Fibroblast of gingiva (primary cell): ENCODE data around the gene RHOJ.
"Not testable (repeated sequence)": the region's sequence is repeated elsewhere in the genome, so short reads cannot be mapped to it uniquely, and the experiment has no call there.

ENCODE experiments used
- DNase-seq: peaks from one replicate; pipeline ENCODE4 v3.0.0-alpha.2; 2011; ENCODE audit warnings: low read depth

RHOJ gene

DNA sequence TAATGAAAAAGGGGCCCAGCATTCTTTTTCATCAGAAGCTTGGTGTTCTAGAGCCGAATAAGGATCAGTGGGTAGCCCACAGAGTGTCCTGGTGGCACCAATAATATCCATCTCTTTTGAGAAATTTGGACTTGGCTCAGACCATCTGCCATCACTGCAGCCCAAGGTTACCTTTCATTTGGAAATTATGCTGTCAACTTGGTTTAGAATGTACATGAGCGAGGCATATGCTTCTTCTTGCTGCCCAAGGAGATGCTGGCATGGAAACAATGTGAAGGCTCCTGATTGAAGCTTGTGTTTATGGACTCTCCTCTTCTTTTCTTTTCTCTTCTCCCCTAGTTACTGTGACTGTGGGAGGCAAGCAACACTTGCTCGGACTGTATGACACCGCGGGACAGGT, 64.5 kb downstream of the RHOJ start:
- no peak for DNase-seq

DNA sequence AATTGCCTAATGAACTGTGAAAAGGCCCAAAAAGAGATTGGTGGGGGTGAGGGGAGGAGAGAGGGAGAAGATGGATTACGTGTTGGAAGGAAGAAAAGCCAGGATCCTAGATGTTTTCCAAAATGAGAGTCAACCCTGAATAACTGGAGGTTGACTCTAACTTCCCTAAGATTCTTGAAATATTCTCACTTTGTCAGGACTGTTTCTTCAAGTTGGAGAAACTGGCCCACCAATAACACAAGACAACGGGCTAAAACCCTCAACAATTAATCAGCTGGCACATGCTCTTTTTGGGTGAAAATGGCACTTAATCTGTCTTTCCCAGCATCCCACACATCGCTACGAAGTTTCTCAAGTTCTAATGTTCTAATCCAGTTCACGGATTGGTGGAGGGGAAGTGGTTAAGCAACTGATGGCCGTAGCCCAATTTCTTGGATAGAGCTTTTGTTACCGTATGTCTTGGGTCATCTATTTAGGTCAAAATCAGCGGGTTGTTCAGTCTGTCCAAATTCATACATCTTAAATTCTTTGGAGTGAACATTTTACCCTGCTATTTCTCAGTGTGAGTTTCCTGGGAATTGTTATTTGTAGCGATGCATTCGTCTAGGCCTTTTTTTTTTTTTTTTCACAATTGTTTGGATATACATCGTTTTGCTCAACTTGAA, 65.5 kb downstream of the RHOJ start:
- DNase-seq: no peak

DNA sequence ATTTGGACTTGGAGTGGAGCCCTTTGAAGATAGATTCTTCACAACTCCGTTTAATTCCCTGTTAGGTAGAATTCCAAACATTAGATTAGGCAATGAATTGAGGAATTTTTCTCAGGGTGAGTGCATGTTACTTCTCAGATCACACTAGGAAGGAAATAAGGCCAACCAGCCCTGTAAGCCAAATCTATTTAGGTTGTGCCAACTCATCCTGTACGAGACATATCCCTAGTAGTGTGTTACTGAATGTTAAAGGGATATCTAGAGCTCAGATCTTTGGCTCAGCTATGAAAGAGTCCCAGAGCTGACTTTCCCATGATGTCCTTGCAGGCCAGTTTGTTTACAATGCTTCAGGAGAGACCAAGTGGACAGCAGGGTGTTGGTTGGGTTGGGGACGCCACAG, 68.9 kb downstream of the RHOJ start:
- DNase-seq: no peak

DNA sequence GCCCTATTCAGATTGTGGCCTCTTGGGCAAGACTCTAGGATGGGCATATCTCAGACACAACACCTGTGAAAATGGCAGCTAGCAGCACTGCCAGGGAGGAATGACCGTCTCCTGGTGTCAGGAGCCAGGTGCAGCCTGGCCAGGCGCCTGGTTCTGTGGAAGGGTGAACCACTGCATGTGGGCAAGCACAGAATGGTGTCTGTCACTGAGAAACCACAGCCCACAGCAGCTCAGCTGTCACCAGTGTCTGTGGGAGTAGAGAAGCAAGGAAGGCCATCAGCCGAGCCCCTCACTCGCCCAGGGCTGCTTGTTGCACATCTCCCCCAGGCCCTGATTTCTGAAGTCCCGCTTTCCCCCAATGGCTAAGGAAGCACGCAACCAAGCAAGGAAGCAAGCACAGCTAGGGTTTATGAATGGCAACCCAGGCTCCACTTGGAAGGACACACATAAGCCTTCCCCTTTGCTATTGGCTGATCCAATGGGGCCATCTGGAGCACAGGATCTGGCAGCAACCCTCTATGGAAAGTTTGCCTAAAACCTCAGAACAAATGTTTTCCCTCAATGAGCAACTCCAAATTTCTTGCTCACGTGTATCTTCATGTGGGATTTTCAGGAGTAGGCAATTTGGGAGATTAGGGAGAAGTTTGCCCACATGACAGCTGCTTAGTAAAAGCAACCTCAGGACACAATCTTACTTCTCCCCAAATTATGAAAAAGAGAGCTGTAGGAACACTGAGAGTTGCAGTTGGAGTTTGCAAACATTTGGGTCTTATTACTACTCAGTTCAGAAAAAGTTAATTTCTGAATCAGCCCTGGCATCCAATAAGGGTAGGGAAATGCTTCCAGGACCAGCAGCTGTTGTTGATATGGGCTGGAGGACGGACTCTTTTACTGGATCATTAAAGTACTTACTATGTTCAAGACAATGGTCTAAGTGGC, 69.7 kb downstream of the RHOJ start:
- DNase-seq: no peak

DNA sequence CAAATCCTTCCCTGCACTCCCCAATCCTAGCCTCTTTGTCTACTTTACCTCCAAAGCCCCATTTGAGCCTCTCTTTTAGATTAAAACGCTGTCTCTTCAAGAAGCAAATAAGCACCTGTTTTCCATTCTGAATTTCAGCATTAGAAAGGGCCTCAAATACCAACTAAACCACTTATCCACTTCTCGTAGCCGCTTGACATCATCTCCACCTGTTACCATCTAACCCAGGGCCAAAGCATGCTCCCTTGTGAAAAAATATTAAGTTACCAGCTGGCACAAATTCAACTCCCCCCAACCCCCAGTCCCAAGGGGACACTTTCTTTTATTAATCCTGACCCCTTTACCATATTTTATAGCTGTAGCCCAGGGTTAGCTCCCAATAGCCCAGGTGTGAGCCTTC, 71.4 kb downstream of the RHOJ start:
- no peak for DNase-seq

DNA sequence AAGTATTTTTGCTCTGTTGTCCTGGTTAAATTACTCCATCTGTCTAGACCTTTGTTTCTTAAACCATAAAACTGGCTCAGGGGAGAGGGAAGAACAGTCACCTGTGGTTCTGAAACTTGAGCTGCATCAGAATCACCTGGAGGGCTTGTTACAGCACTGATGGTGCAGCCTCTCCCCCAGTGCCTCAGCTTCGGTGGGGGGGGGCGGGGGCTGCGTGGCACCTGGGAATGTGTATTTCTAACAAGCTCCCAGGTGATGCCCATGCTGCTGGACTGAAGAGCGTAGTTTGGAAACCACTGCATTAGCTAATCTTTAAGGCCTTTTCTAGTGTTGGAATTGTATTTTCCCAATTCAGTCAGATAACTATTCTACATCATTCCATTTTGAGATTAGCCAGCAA, 71.8 kb downstream of the RHOJ start:
- no peak for DNase-seq

DNA sequence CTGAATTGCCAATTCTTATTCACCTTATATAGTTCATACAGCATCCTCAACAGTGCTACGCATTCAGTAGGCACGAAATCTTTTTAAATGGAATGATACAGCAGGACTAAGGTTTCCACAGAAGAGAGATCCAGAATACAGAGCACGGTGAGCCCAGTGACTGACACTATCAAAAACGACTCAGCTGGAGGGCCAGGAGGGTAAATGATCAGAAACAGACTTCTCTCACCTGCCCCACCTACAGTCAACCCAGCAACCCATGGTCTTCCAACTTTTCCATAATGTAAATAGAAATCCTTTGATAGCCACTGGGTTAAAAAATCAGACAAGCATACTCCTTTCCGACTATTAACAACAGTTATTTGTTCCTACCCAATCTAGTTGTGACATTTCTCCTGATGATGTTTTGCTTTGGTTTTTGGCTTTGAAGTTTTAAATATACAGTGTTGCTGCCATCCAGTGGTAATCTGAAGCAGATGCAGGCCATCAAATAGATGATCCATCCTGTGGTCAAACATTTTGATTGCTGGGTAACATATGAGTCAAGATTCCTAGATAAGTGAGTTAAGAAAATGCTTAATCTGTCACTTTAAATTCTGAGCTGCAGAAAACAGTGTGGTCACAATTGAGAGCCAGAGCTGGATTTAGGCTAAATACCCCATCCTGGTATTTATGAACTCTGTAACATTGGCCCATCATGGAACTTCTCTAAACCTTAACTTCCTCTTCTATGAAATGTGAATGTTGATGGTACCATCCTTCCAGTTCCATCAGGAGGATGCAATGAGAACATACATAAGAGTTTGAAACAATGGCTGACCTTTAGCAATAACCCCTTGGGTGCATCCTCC, 72.5 kb downstream of the RHOJ start:
- peak; percentile 26 for DNase-seq

DNA sequence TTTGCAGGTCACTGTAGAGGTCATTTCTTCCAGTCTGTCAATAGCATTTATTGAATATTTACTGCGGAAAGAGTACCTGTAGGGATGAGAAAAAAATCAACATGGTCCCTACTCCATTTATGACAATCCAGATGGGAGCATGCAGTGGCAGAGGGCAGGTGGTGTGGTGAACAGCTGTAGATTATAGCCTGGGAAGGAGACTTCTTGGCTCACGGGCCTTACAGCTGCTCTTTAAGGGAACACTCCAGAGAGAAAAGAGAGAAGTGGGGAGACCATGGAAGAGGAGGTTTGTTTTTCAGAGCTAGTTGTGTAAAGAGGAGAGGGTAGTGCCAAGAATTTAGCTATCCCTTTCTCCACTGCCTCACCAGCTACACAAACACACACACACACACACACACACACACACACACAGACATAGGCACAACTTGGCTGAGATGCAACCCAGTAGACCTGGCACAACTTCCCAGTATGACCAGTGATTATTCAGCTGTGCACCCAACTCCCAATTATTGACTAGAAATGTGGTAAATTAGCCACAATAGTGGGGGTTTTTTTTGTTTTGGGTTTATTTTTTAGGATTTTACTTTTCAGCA, 73.4 kb downstream of the RHOJ start:
- no peak for DNase-seq

DNA sequence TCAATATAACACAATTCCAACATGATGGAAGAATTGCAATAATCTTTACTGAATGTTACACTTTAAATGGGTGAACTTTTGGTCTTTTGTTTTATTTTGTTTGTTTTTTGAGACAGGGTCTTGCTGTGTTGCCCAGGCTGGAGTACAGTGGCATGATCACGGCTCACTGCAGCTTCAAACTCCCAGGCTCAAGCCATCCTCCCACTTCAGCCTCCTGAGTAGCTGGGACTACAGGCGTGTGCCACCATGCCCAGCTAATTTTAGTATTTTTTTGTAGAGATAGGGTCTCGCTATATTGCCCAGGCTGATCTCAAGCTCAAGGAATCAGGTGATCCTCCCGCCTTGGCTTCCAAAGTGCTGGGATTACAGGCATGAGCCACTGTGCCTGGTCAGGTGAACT, 75.7 kb downstream of the RHOJ start:
- DNase-seq: not testable (repeated sequence)

DNA sequence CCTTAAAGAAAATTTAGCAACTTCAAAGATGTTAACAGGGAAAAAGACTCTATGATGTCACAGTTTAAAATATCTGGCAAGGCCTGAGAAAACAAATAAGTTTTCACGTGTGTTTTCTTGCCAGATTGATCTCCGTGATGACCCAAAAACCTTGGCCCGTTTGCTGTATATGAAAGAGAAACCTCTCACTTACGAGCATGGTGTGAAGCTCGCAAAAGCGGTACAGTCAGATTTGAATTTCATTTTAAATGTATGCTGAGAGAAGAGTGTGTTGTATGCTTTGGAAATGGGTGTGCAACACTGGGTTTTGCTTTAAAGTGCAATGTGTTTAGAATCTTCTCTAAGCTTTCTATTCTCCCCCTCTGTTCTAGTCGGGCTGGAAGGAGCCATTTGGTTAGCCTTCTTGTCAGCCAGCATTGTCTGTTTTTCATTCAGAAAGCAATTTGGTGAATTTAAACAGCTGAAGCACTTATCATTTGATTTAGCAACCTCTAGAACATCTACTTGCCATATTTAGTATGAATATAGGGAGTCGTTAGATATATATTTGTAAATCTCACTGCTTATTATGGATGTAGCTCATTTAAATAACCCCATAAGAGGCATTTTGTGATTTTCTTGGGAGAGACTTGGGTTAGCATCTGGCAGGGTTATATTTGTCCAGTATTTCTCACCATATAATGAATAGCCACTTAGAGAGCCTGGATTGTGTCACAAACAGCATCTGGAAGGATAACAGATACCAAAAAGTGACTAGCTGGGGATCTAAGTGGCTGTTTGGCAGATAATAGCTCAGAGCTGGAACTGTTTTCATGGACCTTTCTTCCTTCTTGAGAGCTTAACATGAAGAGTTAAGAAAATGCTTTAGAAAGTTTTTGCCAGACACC, 79.0 kb downstream of the RHOJ start:
- no peak for DNase-seq

DNA sequence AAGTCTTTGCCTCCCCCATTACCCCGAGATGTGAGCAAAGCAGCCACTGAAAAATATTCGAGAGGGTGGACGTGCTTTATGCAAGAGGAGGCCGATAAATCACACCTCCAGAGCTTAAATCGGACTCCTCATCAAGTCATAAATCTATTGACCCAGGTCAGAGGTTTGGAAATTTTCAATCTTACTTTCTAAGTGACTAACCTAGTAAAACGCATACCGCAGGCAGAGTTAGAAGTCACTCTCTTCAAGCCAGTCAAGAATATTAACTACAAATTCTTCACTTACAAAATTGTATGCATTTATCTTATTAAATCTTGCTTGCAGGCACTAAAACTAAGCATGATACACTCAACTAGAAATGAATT, 79.6 kb downstream of the RHOJ start:
- no peak for DNase-seq

DNA sequence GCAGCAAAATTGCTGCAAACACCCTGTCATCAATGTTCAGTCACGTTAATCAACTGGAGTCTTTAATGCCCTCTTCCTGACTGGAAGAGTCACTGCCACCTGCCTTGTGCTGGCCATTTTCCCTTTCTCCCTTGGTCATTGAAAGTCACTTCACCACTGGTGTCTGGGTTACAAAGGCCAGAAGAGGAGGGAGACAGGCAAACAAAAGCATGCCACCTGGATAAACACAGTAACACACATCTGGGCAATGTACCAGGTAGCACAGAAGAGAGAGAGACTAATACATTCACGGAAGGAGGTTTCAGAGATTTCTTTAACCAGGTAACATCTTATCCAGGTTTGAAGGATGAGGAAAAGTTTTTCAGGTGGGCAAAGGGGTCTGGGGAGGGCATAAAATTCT, 81.8 kb downstream of the RHOJ start:
- no peak for DNase-seq

DNA sequence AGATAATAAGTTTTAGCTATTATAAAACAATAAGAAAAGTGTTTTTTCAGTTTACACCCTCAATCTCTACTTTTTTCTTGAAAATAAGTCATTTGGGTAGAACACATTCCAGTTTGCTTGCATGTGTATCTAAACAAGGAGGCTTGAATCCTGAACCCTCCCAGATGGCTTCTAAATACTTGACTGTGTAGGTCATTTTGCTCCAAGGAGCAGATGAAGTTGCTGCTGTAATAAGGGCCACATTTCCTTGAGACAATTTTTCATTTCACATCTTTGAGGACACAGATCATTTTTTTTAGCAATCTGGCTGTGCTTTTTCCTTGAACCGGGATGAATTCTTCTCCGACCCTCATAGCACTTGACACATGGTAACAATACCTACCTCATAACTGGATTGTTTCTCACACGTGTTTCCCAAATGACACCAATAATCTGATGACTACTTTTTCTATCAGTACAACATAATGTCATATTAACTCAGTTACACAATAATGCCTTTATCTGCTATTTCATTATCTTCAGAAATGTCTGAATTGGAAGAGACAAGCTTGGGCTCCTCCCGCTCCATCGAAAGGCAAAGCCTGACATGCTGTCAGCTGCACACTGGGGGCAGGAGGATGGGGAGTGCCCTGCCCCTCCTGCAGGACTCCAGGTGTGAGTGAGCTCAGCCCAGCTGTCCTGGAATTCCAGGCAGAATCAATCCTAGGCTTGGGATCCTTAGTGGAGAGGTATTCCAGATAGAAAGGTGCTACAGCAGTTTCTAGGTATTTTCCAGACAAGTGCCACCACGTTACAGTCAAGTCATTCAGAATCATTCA, 83.6 kb downstream of the RHOJ start:
- no peak for DNase-seq

DNA sequence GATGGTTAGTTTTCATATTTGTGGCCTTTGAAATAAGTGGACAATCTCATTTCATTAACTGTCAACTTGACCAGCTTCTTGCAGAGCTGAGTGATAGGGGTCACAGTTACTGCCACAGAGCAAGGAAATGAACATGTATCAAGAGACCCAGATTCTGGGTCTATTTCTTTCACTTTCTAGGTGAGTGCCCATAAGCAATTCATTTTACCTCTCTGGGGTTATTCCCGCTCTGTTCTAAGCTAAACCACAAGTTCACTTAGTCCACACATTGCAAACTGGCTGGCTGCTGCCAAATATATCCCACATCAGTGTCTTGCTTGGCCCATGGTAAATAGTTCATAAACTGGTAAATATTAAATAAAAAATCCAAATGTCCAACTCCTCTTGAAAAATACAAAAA, 84.6 kb downstream of the RHOJ start:
- DNase-seq: no peak

DNA sequence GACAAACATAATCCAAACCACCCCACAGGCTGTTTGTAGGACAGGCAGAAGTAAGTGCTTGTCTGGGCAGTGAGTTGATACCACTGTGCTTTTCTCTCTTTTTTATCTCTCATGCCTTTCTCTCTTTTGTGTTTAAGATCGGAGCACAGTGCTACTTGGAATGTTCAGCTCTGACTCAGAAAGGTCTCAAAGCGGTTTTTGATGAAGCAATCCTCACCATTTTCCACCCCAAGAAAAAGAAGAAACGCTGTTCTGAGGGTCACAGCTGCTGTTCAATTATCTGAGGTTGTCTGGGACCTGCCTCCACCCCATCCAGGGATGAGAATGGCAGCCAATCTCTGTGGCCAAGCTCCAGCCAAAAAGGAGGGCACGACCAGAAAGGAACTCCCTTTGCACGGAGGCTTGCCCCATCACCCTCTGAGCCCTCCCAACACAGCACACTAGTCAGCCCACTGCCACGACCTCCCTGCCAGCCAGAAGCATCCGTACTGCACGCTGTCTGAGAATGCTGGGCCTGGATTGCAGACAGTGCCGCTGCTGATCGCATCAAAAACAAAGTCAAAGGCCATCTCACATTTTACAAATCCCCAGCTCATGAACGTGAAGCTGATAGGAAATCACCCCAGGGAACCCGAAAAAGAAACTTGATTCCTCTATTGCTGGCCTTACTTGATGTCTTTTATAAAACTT, 86.6 kb downstream of the RHOJ start:
- DNase-seq: no peak

DNA sequence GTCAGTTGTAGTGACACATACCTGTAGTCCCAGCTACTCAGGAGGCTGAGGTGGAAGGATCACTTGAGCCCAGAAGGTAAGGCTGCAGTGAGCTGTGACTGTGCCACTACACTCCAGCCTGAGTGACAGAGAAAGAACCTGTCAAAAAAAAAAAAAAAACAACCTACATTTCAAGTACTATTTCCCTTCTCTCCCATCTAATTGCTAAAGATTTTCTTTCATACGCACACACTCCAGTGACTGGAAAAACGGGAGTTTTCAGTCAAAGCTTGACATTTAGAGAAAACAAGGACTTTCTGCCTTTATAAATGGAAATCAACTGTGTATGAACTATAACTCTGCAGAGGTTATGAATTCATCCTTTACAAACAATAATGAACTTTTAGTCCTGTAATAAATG, 88.6 kb downstream of the RHOJ start:
- DNase-seq: no peak

DNA sequence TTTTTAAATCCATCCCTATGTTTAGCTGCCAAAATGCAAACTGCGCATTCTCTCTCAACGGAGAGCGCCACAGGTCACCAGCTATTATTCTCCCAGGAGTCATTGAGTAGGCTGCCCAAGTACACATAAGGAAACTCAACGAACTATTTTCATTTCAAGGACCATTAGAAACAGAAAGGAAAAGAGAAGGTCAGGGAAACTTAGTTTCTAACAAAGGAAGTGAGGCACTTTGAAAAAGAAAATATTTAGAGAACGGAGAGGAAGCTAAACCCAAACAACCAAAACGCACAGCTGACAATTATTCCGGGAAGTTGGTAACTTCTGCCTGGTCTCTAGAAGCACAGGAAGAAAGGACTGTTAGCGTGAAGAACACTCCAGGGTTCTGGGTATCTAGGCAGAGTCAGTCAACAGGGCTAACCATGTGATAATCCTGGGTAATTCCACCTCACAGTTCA, 91.0 kb downstream of the RHOJ start:
- no peak for DNase-seq

DNA sequence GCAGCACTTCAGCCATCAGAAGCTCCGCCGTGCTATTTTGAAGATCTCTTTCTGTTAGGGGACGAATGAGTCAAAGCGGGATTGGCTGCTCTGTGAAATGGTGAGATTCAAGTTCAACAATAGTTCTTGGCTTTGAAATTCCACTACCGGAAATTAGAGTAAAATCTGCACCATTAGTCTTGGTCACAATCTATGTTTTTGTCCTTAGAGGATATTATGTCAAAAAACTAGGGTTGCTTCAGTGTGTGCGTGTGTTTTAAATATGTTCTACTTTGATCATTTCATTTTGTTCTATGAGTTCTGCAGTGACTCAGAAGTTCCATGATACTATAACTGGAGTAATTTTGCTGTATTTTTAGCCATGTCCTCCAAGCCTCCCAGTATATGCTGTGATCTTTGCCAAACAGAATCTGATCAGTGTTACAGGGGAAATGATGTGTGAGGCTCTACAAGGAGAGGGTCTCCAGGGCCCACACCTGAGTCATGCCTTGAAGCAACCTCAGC, 91.9 kb downstream of the RHOJ start:
- no peak for DNase-seq

DNA sequence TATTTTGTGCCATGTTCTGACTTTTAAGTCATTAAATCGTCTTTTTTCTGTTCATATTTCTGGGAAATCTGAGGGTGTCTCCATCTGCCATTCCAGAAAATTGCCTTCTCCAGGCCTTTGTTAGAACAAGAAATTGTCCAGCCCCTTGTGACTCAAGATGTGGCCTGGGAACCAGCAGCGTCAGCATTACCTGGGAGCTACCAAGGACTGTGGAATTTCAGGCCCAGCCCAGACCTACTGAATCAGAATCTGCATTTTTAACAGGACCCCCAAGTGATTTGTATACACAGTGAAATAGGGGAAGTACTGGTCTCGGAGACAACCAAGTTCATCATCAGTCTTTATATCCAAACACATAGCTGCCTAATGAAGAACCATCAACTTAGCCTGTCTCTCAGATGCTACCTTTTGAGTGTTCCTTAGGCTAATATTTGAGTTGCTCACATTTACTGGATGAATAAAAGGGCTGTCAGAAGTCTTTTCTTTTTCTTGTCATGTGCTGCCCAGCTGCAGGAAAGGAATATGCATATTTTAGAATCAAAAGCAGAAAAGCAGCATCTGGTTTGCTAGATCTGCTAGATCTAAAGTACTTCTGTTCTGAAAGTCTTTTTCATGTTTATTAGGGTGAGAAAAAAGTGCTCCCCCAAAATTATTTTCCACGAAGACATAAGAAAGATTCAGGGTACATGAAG, 93.3 kb downstream of the RHOJ start:
- no peak for DNase-seq
